Activated CD4-positive, alpha-beta T cell treated with anti-CD3 and anti-CD28 coated beads, Interleukin-2, Interleukin-6, amounts not matched to agents 100 ng/mL and 50 ng/mL, durations not matched to agents 16 hours and 8 hours (primary cell): ENCODE results near the gene MIEF1.

Experiments used
- DNase-seq: peaks from one replicate; pipeline ENCODE4 v3.0.0-alpha.2; 2020

Gene MIEF1

GRCh38 chr22:39471381-39472141, 30.5 kb upstream of the MIEF1 start:
- no peak for DNase-seq

- no peak for DNase-seq
These were observed 29.2 kb upstream of the MIEF1 start for GRCh38 chr22:39472570-39473556.

GRCh38 chr22:39473851-39474250, 28.2 kb upstream of the MIEF1 start:
- no peak for DNase-seq

GRCh38 chr22:39474351-39475111, 27.6 kb upstream of the MIEF1 start:
- DNase-seq, result no peak

GRCh38 chr22:39475337-39475736, 26.8 kb upstream of the MIEF1 start:
- no peak for DNase-seq

- no peak for DNase-seq
These were observed 26.2 kb upstream of the MIEF1 start for GRCh38 chr22:39475902-39476301.

GRCh38 chr22:39476664-39477063, 25.4 kb upstream of the MIEF1 start:
- DNase-seq, result no peak

GRCh38 chr22:39477542-39477941, 24.5 kb upstream of the MIEF1 start:
- DNase-seq, result no peak

GRCh38 chr22:39478441-39478850, 23.6 kb upstream of the MIEF1 start:
- DNase-seq, result peak; percentile 17

- DNase-seq, result no peak
These were observed 22.8 kb upstream of the MIEF1 start for GRCh38 chr22:39479254-39479653.

GRCh38 chr22:39480557-39480956, 21.5 kb upstream of the MIEF1 start:
- no peak for DNase-seq

GRCh38 chr22:39481054-39481453, 21.0 kb upstream of the MIEF1 start:
- no peak for DNase-seq

GRCh38 chr22:39481595-39481994, 20.5 kb upstream of the MIEF1 start:
- DNase-seq, result no peak

GRCh38 chr22:39482768-39483167, 19.3 kb upstream of the MIEF1 start:
- no peak for DNase-seq

GRCh38 chr22:39486951-39487825, 14.9 kb upstream of the MIEF1 start:
- no peak for DNase-seq

GRCh38 chr22:39487826-39488520, 14.1 kb upstream of the MIEF1 start:
- no peak for DNase-seq

GRCh38 chr22:39488563-39489083, 13.5 kb upstream of the MIEF1 start:
- DNase-seq, result no peak

GRCh38 chr22:39489094-39490068, 12.7 kb upstream of the MIEF1 start:
- DNase-seq, result no peak

GRCh38 chr22:39490135-39490798, 11.8 kb upstream of the MIEF1 start:
- peak; percentile 89 for DNase-seq
